ENCODE measurements around the gene MOV10L1. TPM values are rescaled to one million over a fixed set of nuclear protein-coding genes. Genes with fewer than 3 reads are reported as not detected.
A peak's percentile ranks its signal among the peaks of the same experiment; 100 is the strongest.

Gene MOV10L1
- total RNA-seq, 4 donors from 2014 or later = 0.25 TPM; not detected in 3

DNA sequence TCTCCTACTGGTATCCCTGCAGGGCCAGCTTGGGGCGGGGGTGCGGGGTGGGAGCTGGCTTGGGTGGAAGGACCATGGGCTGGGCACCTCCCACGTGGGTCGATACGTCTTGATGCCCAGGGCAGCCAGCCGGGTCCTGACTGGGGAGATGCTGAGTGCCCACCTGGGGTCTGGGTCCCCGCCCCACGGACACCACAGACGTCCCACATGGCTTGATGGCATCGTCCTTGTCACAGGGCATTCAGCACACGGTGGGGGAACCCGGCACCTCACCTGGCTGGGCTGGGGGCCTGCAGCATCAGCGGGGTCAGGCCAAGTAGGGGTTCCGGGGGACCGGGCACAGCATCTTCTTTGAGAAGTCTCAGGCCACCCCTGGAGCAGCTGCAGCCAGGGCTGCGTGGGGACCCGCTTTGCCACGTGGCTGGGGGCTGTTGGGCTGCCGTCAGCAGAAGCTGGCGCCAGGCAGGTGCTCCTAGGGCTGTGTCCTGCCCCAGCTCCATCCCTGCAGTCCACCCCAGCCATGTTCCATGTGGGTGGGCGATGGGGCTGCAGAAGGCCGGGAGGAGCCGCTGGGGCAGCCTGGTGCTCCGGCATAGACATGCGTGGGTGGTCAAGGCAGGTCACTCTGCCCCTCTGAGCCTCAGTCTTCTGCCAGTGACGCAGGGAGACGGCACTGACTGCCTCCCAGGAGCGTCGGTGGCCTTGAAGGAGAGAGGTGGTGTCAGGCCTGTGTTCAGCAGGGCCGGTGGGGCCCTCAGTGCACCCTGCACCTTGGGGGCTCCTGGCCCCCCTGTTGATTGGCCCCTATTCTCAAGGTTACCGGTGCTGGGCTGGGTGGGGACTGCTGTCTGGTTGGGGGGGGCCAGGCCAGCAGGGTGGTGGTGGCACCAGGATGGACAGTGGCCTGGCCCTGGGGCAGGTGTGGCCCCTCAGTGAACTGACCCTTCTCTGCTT, 119.4 kb downstream of the MOV10L1 start:
- in situ Hi-C loops (cut with MboI; ENCODE audit: low sequenced_read_pairs in 4 of 4) = loop anchor here in 1 of 4 donors (10.0 kb wide), 1 partner anchor 274 kb away; no protein-coding TSS in a partner anchor
- H3K27me3 ChIP-seq = no peaks in the 10 kb centered on the region
- H3K4me3 ChIP-seq = no peak overlapping the region
- no peak for ATAC-seq
- DNase-seq = no peak
- peaks cover 25 to 30% of the 10 kb centered on the region in 2 donors for H3K4me1 ChIP-seq
- intact Hi-C loops (cut with DNase I; ENCODE audit: low total_unique reads) = loop anchor here (1.0 to 10.0 kb wide), 3 partner anchors 62 to 274 kb away; no protein-coding TSS in a partner anchor
- peaks cover 0 to 43% of the 10 kb centered on the region in 2 donors for H3K36me3 ChIP-seq
- TF ChIP-seq, protein P1, sequence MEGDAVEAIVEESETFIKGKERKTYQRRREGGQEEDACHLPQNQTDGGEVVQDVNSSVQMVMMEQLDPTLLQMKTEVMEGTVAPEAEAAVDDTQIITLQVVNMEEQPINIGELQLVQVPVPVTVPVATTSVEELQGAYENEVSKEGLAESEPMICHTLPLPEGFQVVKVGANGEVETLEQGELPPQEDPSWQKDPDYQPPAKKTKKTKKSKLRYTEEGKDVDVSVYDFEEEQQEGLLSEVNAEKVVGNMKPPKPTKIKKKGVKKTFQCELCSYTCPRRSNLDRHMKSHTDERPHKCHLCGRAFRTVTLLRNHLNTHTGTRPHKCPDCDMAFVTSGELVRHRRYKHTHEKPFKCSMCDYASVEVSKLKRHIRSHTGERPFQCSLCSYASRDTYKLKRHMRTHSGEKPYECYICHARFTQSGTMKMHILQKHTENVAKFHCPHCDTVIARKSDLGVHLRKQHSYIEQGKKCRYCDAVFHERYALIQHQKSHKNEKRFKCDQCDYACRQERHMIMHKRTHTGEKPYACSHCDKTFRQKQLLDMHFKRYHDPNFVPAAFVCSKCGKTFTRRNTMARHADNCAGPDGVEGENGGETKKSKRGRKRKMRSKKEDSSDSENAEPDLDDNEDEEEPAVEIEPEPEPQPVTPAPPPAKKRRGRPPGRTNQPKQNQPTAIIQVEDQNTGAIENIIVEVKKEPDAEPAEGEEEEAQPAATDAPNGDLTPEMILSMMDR (IDR thresholded peaks at IDR 0.05 in 4 of 5, conservative IDR thresholded peaks at IDR 0.05 in 1 of 5) = no peak
- no peak for TF ChIP-seq POLR2A (IDR thresholded peaks at IDR 0.05)
- no peaks in the 10 kb centered on the region for H3K9me3 ChIP-seq
- H3K27ac ChIP-seq = peak overlapping the region in 3 of 4 donors; percentile 23 to 83 (median 24)

- no peaks in the 10 kb centered on the region for H3K9me3 ChIP-seq
- H3K4me3 ChIP-seq = no peak overlapping the region
- TF ChIP-seq POLR2A (IDR thresholded peaks at IDR 0.05) = no peak
- TF ChIP-seq, protein P1 (IDR thresholded peaks at IDR 0.05 in 4 of 5, conservative IDR thresholded peaks at IDR 0.05 in 1 of 5) = peak; percentile 54 to 87 (median 77)
- in situ Hi-C loops (cut with MboI; ENCODE audit: low sequenced_read_pairs in 4 of 4) (loop anchor here in 1 of 4 donors (10.0 kb wide), 1 partner anchor 275 kb away; no protein-coding TSS in a partner anchor), intact Hi-C loops (cut with DNase I; ENCODE audit: low total_unique reads) (loop anchor here (5.0 to 10.0 kb wide), 3 partner anchors 42 to 275 kb away; partner anchors contain the start of gene HDAC10)
- H3K36me3 ChIP-seq = peaks cover 0 to 50% of the 10 kb centered on the region in 2 donors
- peak in 1 of 2 donors; percentile 64 for DNase-seq
- peak in 1 of 2 donors; percentile 19 for ATAC-seq
- peak overlapping the region in 1 of 4 donors; percentile 83 for H3K27ac ChIP-seq
- no peaks in the 10 kb centered on the region for H3K27me3 ChIP-seq
- peaks cover 20 to 26% of the 10 kb centered on the region in 2 donors for H3K4me1 ChIP-seq
Observed at GRCh38 chr22:50209893-50210292, 120.1 kb downstream of the MOV10L1 start.

DNA sequence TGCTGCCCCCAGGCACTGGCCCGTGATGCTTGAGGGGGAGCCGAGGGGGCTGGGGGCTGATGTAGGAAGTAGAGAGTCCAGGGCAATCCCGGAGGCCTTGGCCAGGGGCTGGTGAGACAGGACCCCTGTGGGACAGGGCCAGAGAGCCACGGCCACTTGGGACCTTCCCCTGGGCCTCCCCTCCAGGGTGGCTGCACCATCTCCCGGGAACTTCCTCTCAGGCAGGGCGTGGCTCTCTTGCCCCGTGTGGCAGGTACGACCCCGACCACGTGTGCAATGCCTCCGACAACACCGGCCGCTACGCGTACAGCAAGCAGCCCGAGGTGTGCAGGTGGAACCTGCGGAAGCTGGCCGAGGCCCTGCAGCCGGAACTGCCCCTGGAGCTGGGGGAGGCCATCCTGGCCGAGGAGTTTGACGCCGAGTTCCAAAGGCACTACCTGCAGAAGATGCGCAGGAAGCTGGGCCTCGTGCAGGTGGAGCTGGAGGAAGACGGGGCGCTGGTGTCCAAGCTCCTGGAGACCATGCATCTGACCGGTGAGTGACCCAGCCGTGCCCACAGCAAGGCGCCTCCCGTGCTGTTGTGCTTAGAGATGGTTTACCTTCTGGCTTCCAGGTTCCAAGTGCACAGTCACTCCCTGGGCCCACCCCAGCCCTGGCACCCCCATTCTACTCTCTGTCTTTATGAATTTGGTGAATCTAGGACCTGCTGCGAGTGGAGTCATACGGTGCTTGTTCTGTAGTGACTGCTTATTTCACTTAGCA, 120.8 kb downstream of the MOV10L1 start:
- no peak overlapping the region for H3K4me3 ChIP-seq
- H3K36me3 ChIP-seq = peaks cover 0 to 53% of the 10 kb centered on the region in 2 donors
- TF ChIP-seq, protein P1 (IDR thresholded peaks at IDR 0.05 in 4 of 5, conservative IDR thresholded peaks at IDR 0.05 in 1 of 5) = no peak
- TF ChIP-seq POLR2A (IDR thresholded peaks at IDR 0.05) = no peak
- ATAC-seq (no peak), DNase-seq (no peak)
- no peaks in the 10 kb centered on the region for H3K27me3 ChIP-seq
- peaks cover 14 to 19% of the 10 kb centered on the region in 2 donors for H3K4me1 ChIP-seq
- no peak overlapping the region for H3K27ac ChIP-seq
- in situ Hi-C loops (cut with MboI; ENCODE audit: low sequenced_read_pairs in 4 of 4) (no loop called here), intact Hi-C loops (cut with DNase I; ENCODE audit: low total_unique reads) (loop anchor here (5.0 kb wide), 1 partner anchor 42 kb away; the partner anchor contains the start of gene HDAC10)
- no peaks in the 10 kb centered on the region for H3K9me3 ChIP-seq

DNA sequence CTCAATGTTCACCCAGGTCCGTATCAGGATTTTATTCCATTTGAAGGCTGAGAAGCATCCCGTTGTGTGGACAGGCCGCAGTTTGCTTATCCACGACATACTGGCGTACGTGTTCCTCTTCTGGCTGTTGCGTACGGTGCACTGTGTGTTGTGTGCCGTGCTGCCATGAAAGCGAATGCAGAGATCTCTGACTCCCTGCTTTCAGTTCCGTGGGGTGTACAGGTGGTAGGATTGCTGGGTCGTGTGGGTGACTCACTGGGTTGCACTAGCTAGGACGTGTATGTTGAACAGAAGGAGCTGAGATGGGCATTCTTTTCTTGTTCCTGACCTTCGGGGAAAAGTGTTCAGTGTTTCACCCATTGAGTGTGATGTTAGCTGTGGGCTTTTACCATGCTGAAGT, 121.3 kb downstream of the MOV10L1 start:
- H3K27ac ChIP-seq = no peak overlapping the region
- H3K36me3 ChIP-seq = peaks cover 0 to 59% of the 10 kb centered on the region in 2 donors
- TF ChIP-seq POLR2A (IDR thresholded peaks at IDR 0.05) = no peak
- TF ChIP-seq, protein P1 (IDR thresholded peaks at IDR 0.05 in 4 of 5, conservative IDR thresholded peaks at IDR 0.05 in 1 of 5) = no peak
- no peak for ATAC-seq
- H3K9me3 ChIP-seq = no peaks in the 10 kb centered on the region
- intact Hi-C loops (cut with DNase I; ENCODE audit: low total_unique reads) = loop anchor here (5.0 kb wide), 1 partner anchor 41 kb away; the partner anchor contains the start of gene HDAC10
- in situ Hi-C loops (cut with MboI; ENCODE audit: low sequenced_read_pairs in 4 of 4) = no loop called here
- peaks cover 9 to 13% of the 10 kb centered on the region in 2 donors for H3K4me1 ChIP-seq
- no peak overlapping the region for H3K4me3 ChIP-seq
- no peak for DNase-seq
- H3K27me3 ChIP-seq = no peaks in the 10 kb centered on the region

Data from gastrocnemius medialis (tissue), 4 donors.